Measurements from ENCODE around the gene SUPT5H.
A peak's percentile ranks its signal among the peaks of the same experiment; 100 is the strongest.
"Not testable (repeated sequence)": the region's sequence is repeated elsewhere in the genome, so short reads cannot be mapped to it uniquely, and the experiment has no call there.

SUPT5H gene

DNA sequence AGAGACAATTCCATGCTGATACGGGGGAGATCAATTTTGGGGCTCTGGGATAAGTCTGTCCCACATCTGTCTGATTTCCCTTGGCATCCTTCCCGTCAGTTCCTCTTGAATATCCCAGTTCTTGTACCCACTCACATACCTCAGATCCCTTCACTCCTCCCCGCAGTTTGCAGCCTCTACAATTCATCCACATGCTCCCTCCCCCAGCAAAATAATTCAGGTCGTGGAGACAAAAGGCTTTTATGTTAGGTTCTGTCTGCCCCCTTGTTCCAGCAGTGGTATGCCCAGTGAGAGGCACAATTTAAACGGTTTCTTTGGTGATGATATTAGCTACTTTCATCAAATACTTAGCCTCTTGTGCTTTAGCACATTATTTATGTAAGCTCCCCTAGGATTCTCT, 19.2 kb upstream of the SUPT5H start:
- DNase-seq: no peak

DNA sequence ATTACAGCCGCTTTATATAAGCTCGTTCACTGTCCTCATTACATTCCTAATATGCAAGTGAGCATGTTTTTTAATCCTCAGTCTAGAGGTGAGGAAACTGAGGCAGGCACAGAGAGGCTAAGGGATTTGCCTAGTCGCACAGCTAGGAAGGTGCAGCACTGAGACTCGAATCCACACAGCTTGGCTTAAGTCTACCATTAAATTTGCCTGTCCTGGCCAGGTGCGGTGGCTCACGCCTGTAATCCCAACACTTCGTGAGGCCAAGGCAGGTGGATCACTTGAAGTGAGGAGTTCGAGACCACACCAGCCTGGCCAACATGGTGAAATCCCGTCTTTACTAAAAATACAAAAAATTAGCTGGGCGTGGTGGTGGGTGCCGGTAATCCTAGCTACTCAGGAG, 17.7 kb upstream of the SUPT5H start:
- no peak for DNase-seq

DNA sequence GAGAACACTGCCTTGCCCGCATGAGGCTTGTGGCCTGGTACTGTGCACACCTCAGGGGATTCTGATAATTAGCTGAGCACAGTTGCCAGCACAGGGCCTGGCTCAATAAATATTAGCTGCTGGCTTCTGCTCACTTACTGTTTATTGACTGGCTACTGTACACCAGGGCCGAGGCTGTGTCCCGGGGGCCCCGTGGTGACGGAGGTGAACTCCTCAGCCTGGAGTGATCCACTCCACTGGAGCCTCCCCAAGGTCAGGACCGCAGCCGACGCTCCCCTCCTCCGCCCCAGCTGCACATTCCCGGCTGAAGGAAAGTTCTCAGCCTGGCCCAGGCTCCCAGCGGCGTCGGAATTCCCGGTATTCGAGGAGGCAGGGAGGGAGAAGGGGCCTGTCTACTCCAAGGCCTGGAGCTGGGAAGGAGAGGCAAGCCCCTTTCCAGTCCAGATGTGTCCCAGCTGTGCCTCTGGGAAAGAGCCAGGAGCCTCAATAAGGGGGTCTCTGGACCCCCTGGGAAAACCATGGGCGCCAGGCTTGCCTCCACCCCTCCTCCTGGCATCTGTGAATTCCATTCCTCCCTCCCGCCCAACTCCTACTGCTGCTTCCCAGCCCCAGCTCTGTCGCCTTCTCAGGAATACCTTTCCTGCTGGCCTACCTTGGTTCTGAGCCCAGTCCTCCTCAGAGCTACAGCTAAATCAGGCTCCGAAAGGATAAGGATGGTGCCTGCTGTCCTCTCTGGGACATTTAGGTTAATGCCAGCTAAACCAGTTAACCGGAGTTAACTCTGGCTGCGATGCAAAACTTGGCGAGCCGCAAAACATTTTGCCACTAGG, 16.9 kb upstream of the SUPT5H start:
- DNase-seq: no peak

DNA sequence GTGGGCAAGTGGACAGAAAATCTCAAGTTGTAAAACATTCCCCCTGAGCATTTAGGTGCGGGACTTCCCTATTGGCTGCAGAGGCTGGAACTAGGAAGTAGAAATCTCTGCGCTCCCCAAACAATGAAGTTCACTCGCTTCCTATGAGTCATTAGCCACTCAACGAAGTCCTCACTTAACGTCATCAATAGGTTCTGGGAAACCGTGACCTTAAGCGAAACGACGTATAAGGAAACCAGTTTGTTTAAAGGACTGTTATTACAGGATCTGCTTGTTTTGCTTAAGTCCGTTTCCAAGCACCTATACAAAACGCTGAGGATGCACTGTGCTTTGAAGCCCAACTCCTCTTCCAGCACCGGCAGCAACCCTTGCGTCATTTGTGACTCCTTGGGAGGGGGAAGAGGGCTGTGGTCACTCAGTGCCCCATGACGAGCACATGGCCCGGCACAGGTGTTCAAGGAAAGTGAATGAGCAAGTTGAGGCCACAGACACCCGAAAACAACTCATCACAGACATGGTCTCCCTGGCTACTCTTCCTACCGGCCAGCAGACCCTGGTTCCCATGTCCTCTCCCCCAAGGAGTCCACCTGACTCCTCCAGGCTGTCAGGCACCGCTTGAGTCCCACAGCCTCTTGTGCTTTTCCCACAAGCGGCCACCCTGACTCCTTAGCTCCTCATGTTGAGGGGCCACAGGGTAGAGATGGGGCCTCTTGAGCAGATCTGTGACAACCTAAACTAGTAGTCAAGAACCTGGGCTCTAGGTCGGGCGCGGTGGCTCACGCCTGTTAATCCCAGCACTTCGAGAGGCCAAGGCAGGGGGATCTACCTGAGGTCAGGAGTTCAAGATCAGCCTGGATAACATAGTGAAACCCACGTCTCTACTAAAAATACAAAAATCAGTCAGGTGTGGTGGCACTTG, 14.4 kb upstream of the SUPT5H start:
- peak; percentile 55 for DNase-seq

DNA sequence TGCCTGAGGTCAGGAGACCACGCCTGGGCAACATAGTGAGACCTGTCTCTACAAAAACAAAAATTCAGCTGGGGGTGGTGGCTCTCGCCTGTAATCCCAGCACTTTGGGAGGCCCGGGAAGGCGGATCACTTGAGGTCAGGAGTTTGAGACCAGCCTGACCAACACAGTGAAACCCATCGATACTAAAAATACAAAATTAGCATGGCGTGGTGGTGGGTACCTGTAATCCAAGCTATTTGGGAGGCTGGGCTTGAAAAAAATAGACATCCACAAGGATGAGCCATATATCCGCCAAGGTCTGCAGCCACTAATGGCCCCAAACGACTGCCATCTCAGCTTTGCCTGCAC, 12.7 kb upstream of the SUPT5H start:
- no peak for DNase-seq

DNA sequence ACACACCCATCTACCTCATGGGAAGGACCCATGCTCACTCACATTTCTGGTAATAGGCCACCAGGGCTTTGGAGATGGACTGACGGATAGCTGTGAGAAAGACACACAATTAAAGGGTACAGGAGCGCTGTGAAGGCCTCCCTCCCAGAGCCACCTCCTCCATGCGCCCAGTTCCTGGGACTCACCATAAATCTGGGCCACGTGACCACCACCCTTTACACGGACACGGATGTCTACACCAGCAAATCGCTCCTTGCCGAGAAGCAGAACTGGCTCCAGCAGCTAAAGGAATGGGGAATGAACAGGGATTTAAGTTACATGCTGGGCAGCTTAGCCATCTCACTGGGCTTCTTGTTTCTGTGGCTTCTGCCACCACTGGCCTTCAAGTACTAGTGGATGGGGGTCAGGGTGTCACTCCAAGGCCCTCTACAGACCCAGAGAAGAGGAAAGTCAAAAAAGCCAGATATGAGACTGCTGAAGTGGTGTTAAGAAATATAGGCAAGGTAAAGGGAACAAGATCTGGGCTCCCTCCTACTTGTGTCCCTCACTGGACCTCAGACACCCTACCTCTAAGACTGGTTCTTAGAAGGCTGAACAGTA, 11.8 kb upstream of the SUPT5H start:
- DNase-seq: no peak

DNA sequence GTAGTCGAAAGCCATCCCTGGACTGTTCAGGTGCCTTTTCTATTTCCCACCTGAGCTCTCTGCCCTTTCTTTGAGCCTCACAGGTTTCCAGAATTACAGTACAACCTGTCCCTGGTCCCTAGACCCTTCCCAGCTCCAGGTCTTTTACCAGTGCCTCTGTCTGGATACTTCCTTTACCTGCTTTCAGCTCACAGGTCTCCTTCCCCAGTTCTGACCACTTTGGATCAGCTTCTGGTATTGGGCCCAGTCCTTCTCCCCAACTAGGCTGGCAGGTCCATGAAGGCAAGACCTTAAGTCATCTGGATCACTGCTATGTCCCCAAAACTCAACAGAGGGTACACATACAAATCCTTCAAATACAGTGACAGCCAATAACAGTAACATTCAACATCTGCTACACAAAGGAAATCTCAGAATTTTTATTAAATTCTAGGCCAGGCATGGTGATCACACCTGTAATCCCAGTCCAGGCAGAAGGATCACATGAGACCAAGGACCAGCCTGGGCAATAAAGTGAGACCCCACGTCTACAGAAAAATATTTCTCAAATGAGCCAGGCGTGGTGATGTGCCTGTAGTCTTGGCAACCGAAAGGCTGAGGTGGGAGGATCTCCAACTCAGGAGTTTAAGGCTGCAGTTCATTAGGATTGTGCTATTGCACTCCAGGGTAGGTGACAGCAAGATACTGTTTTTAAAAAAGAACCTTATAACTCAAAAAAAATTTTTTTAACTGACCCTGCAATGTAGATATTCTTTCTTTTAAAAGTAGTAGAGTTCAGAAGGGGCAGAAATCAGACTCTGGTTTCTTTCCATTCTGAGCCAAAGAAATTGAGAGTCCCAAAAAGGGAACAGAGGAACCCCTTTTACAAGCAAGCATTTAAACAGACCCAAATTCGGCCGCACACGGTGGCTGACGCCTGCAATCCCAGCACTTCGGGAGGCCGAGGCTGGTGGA, 11.0 kb upstream of the SUPT5H start:
- DNase-seq: no peak

DNA sequence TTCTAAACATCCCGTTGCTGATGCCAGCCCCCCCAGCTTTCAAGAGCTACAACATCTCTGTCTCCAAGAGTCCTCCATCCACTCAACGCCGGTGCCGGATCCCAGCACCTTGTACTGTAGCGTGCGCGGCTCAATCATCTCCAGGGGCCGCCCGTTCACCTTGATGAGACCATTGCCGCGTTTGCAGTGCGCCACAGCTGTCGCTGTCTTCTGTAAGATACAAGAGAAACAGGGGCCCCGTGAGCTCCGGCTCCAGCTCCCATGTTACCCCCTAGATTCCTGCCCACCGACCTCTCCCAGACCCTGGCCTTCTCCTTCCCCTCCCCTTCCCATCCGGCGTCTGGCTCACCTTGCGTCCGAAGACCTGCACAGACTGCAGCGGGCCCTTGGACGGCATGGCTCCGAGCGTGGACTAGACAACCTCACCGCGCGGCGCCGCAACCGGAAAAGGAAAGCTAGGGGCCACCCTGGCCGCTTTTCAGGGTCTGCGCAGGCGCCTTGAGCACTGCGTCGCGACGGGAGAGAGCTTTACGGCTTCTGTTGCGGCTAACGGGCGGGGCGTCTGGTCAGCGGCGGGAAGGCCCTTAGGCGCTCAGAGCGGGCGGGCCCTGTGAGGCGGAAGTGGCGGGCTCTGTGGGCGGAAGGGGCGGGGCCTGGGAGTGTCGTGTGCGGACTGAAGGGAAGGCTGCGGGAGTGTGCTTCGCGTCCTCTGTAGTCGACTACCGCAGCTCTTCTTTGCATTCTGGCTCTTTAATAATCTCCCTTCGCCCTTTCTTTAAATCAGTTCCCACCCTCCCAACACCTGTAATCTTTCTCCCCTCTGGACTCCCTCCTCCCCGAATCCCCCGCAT, 9.7 kb upstream of the SUPT5H start, which contains the start of gene RPS16:
RPS16 (minus strand) TSS at position 451 of the 851 bp plus-strand sequence; CDS start at position 397, 54 bp downstream.
- peak; percentile 99 for DNase-seq

DNA sequence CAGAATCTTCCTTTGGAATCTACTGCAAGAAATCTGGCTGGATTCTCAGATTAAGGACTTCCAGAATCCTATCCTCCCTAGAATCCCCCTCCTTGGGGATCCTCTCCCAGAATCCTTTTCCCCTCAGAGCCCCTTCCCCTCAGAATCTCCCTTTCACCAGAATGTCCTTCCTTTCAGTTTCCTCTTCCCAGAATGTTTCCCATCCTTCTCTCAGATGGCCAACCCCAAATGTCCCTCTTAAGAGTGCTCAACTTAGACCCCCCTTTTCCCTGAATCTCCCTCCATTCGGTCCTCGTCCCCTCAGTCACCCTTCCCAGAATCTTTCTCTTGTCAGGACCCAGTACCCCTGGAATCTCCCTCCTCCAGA, 9.0 kb upstream of the SUPT5H start:
- no peak for DNase-seq

DNA sequence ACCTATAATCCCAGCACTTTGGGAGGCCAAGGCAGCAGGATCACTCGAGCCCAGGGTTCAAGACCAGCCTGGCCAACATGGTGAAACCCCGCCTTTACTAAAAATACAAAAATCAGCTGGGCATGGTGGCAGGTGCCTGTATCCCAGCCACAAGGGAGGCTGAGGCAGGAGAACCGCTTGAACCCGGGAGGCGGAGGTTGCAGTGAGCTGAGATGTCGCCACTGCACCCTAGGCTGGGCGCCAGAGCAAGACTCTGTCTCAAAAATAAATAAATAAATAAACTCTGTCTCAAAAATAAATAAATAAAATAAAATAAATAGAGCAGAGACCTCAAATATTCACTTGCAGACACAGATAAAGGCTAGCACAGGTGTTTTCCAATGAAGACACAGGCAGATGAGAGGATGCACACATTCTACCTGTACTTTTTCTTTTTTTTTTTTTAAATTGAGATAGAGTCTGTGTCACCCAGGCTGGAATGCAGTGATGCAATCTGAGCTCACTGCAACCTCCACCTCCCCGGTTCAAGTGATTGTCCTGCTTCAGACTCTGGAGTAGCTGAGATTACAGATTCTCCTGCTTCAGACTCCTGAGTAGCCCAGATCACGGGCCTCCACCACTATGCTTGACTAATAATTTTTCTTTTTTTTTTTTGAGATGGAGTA, 7.0 kb upstream of the SUPT5H start:
- no peak for DNase-seq

DNA sequence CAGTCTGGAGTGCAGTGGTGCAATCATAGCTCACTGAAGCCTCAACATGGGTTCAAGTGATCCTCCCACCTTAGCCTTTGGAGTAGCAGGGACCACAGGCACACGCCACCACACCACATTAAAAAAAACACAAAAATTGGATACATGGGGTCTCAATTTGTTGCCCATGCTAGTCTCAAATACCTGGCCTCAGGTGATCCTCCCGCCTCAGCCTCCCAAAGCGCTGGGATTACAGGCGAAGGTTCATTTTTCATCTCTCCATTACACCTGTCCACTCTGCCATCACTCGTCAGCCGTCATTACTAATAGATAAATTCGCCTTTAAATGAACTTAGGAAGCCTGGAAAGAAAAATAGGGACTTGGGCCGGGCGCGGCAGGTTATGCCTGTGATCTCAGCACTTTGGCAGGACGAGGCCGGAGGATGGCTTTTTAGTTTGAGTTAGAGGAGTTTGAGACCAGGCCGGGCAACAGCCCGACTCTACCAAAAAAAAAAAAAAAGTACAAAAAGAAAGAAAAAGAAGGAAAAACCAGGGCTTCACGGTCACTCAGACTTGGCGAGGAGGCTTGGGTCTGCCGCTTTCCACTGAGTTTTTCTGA, 685 bp upstream of the SUPT5H start:
- DNase-seq: no peak

DNA sequence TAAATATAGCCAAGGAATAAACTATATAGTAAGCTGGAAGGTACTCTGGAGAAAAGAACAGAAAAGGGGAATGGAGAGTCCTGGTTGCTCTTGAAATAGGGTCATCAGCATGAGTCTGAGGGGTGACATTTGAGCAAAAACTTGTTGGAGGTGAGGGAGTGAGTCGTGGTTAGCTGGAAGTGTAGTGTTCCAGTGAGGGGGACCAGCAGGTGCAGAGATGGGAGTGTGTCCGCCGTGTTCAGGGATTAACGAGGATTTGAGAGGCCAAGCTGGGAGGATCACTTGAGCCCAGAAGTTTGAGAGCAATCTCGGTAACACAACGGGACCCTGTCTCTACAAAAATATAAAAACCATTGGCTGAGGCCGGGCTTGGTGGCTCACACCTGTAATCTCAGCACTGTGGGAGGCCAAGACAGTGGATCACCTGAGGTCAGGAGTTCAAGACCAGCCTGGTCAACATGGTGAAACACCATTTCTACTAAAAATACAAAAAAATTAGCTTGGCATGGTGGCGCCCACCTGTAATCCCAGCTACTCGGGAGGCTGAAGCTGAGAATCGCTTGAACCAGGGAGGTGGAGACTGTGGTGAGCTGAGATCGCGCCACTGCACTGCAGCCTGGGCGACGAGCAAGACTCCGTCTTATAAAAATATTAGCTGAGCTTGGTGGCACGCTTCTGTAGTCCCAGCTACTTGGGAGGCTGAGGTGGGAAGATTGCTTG, 1.1 kb downstream of the SUPT5H start:
- no peak for DNase-seq

DNA sequence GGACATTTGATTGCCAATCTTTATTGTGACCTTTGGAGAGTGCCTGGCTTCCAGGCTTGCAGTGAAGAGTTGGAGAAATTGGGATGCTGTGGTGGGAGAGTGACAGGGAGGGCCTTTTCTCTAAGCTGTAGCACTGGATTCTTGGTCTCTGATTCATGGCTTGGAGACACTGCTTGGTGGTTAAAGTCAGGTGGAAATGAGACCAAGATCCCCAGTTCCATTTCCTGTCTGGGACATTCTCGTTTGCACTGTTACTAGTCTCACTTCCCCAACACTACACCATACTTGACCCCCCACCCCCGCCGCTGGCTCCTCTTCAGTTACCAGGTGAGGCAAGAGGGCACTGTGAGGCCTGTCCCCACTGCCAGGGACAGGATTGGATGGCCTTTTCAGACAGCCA, 2.9 kb downstream of the SUPT5H start:
- no peak for DNase-seq

DNA sequence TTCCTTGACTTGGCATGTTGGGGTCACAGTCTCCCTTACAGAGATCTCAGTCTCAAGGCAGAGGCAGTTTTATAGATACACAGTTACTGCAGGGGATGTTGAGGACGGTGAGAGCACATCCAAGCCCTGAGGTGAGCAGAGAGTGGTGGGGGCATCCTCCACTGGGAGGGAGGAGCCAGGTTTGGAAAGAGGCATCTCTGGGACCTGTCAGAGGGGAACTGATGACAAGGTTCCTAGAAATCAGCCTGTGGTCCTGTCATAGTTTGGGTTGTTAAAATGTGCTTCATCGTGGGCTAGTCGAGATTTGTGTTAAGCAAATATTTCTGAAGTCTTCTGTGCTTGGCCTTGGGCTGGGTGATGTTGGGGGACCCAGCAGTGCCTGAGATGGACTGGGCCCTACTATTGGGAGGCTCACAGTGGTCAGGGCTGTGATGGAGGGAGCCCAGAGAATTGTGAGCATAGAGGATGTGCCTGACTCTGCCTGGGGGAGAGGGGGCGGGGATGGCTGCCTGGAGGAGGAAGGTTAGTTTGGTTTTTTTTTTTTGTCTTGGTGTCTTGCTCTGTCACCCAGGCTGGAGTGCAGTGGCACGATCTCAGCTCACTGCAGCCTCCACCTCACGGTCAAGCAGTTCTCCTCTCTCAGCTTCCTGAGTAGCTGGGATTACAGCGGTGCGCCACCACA, 3.9 kb downstream of the SUPT5H start:
- DNase-seq: no peak

DNA sequence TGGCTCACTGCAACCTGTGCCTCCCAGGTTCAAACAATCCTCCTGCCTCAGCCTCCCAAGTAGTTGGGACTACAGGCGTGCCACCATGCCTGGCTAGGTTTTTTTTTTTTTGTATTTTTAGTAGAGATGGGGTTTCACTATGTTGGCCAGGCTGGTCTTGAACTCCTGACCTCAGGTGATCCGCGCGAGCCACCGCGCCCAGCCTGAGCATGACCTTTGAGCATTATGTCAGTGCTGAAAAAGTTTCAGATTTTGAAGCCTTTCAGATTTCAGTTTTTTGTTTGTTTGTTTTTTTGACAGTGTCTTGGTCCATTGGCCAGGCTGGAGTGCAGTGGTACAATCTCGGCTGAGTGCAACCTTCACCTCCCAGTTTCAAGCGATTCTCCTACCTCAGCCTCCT, 5.9 kb downstream of the SUPT5H start:
- DNase-seq: not testable (repeated sequence)

DNA sequence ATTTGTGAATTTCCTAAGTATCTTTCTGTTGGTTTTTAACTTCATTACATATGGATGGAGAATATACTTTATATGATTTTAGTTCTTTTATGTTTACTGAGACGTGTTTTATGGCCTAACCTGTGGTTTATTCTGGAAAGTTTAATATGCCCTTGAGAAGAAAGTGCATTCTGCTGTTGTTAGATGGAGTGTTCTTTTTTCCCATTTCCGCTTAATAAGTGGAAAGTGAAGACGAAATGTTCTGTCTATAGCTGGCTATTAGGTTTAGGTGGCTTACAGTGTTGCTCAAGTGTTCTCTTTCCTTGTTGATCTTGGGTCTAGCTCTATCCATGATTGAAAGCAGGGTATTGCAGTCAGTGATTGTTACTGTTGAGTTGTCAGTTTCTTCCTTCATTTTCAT, 18.0 kb downstream of the SUPT5H start:
- DNase-seq: no peak

DNA sequence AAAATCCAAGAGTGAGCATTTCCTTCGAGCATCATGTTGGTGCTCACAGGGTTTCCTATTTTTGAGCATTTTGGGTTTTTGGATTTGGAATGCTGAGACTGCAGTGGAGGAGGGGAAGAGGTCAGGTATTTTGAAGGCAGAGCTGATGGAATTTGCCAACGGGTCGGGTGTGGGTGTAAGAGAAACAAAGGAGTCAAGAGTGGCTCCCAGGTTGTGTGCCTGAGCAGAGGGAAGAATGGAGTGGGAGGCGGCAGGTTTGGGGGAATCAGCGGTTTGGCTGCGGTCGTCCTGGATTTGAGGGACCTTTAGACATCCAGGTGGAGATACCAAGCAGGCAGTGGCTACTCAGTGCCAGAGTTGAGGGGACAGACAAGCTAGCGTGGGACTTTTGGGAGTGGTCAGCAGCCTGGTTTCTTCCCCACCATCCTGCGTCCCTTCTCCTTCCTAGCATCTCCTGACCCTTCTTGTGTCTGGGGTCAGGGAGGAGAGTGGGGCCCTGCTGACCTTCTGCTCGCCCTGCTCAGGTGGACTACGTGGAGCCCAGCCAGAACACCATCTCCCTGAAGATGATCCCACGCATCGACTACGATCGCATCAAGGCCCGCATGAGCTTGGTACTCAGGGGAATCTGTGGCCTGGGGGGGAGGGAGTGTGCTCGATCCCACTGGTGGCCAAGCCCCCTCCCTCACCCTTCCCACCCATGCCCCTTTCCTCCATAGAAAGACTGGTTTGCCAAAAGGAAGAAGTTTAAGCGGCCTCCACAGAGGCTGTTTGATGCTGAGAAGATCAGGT, 20.8 kb downstream of the SUPT5H start:
- DNase-seq: no peak

DNA sequence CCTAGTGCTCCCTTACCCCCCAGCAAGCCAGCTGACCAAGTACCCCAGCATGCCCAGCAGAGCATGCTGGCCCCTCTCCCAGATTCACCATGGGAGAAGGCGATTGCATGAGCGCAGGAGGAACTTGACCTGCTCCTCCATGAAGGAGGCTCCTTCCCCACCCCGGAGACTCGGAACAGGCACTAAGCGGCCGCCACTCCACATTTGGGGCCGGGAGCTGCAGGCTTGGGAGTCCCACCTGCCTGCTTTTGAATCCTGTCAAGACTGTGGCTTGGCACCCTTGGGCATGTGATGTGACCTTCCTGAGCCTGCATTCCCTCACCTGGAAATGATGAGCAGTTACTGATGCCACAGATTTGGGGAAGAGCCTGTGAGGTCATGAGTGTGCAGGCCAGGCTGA, 22.6 kb downstream of the SUPT5H start:
- no peak for DNase-seq

Data from CD4-positive, alpha-beta T cell treated with Interleukin-6 for 4 hours (primary cell).